ENCODE results near the gene PIP5K1C.

DNA sequence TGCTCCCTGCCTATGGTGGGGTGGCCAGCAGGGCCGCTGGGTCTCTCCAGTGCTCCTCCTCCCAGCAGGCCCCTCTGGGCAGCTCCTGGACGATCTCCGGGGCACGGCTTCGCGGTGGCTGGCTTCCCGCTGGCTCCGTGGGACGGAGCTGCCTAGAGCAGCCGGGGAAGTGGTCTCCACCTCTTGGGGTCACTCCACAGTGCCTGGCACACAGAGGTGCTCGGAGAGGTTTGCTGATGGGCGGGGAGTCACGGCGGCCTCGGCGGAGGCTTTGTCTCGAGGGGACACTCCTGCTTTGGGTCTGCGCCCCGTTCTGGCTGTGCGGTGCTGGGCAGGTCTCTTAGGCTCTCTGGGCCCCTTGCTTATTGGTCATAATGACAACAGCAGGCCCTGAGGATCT lies 63.8 kb downstream of the PIP5K1C start:
- TF ChIP-seq EZH2 (IDR thresholded peaks at IDR 0.05; ENCODE audit: borderline replicate concordance, insufficient read depth, low read length, poor library complexity, severe bottlenecking) (no peak), POLR2AphosphoS5 (IDR thresholded peaks at IDR 0.05) (no peak), EP300 (conservative IDR thresholded peaks at IDR 0.05; ENCODE audit: poor library complexity, severe bottlenecking) (no peak), RAD21 (conservative IDR thresholded peaks at IDR 0.05) (no peak), TAF1 (IDR thresholded peaks at IDR 0.05; ENCODE audit: low read depth) (no peak)
- TF ChIP-seq, protein P1, sequence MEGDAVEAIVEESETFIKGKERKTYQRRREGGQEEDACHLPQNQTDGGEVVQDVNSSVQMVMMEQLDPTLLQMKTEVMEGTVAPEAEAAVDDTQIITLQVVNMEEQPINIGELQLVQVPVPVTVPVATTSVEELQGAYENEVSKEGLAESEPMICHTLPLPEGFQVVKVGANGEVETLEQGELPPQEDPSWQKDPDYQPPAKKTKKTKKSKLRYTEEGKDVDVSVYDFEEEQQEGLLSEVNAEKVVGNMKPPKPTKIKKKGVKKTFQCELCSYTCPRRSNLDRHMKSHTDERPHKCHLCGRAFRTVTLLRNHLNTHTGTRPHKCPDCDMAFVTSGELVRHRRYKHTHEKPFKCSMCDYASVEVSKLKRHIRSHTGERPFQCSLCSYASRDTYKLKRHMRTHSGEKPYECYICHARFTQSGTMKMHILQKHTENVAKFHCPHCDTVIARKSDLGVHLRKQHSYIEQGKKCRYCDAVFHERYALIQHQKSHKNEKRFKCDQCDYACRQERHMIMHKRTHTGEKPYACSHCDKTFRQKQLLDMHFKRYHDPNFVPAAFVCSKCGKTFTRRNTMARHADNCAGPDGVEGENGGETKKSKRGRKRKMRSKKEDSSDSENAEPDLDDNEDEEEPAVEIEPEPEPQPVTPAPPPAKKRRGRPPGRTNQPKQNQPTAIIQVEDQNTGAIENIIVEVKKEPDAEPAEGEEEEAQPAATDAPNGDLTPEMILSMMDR (IDR thresholded peaks at IDR 0.05; ENCODE audit: poor library complexity, severe bottlenecking) = no peak
